HCT116 (cell line): ENCODE measurements around the gene PIGL.

Experiments used
- ATF3 ChIP-seq: IDR thresholded peaks from 2 replicates; pipeline ENCODE4 v1.6.1; 2012
- CTCF ChIP-seq, 3 experiments: fragments of 200-600 bp in 1 of 3; sonication (generic) in 1 of 3; IDR thresholded peaks in 2 of 3; conservative IDR thresholded peaks in 1 of 3; 2 replicates each; pipeline ENCODE4 v1.5.1; 2012 to 2017; ENCODE audit warnings: low read depth in 2 of 3, low read length in 2 of 3, antibody characterized with exemption in 1 of 3, borderline replicate concordance in 1 of 3, control low read depth in 1 of 3, mild to moderate bottlenecking in 1 of 3, mixed read lengths in 1 of 3, mixed run types in 1 of 3, moderate library complexity in 1 of 3; ENCODE audit not compliant: insufficient read depth in 1 of 3
- EZH2 ChIP-seq: fragments of 200-600 bp; sonication (generic); IDR thresholded peaks from 2 replicates; pipeline ENCODE4 v1.6.1; 2017; ENCODE audit warnings: antibody characterized with exemption, mixed run types
- EZH2phosphoT487 ChIP-seq: fragments of 200-600 bp; IDR thresholded peaks from 2 replicates; pipeline ENCODE4 v1.6.1; 2018; ENCODE audit warnings: antibody characterized with exemption, borderline replicate concordance
- MAX ChIP-seq: IDR thresholded peaks from 2 replicates; pipeline ENCODE4 v1.6.1; 2012
- POLR2A ChIP-seq: IDR thresholded peaks from 2 replicates; pipeline ENCODE4 v1.7.0; 2011; ENCODE audit warnings: borderline replicate concordance; ENCODE audit not compliant: insufficient read depth, insufficient read length; ENCODE audit errors: extremely low read depth
- RAD21 ChIP-seq: IDR thresholded peaks from 2 replicates; pipeline ENCODE4 v1.6.1; 2012; ENCODE audit warnings: low read depth, mild to moderate bottlenecking
- ZFX ChIP-seq: fragments of 450-650 bp; IDR thresholded peaks from 2 replicates; pipeline ENCODE4 v1.6.1; 2017

- TF ChIP-seq CTCF (IDR thresholded peaks at IDR 0.05 in 2 of 3, conservative IDR thresholded peaks at IDR 0.05 in 1 of 3; ENCODE audit: borderline replicate concordance in 1 of 3, insufficient read depth in 1 of 3, low read depth in 2 of 3, low read length in 2 of 3) (no peak), RAD21 (no peak), EZH2 (no peak), ATF3 (no peak), POLR2A (no peak), ZFX (no peak), MAX (no peak), EZH2phosphoT487 (no peak)
Measured at GRCh38 chr17:16269658-16270057, 52.6 kb downstream of the PIGL start.
